Measurements from ENCODE around the gene KIF26B.

KIF26B gene

DNA sequence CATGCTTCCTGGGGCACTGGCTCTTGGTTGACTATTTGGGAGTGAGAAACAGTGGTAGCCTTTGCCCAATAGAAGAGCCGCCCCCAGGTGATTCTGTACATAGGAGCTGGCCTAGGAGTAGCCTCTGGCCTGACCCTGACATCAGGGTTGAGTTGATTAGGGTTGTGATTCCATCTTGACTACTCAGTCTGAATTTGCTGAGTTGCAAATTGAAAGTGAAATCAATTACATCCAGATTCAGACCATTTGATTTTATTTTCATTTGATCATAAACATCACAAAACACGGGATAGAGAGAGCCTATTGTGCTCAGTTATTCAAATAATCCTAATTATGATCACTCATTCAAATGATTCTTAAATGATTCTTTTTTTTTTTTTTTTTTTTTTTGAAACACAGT lies 253.2 kb downstream of the KIF26B start:
- DNase-seq = no peak

DNA sequence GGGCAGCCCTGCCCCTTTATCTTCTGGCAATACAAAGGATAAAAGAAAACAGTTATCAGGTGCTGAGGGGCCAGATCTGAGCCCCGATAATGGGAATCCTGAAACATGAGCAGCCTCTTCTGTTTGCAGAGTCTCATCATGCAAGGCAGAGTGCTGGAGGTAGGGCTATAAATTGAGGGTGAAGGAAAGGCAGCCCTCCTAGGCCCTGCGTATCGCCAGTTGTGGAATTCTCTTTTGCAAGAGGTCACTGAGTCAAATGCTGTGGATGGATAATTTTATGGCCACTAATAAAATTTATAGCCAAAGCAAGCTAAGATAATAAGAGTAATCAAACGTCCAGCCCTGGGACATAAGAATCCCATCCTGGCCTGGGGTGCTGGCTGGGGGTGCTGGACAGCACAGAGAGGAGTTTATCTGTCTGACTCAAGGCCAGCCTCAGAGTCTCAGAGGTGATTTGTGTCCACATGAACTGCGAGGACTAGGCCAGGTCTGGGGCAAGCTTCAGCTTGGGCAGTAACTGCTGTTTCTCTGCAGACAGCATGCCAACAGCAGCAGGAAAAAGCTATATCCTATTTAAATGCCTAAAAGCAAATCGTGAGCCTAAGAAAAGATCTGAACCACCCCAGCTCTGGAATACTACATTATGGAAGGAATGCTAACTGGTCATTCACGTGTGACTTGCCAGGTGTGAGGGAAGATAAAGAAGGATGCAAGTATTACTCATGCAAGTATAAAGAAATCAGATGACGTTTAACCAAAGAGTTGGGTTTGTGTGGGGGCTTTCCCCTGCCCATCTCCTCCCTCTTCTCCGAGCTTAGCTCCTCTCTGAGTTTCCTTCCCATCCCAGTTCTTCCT lies 254.8 kb downstream of the KIF26B start:
- H3K9ac ChIP-seq (ENCODE audit: low read length) = no peak overlapping the region
- H3K36me3 ChIP-seq (replicated peaks; ENCODE audit: insufficient read depth, low read length) = no peaks in the 10 kb centered on the region
- no peaks in the 10 kb centered on the region for H3F3A ChIP-seq (ENCODE audit: insufficient read depth, low read length)
- H3K79me2 ChIP-seq (ENCODE audit: low read length) = no peaks in the 10 kb centered on the region
- DNase-seq = no peak
- no peaks in the 10 kb centered on the region for H3K9me3 ChIP-seq (replicated peaks; ENCODE audit: insufficient read depth, low read length)
- no peak for TF ChIP-seq EZH2 (optimal IDR thresholded peaks at IDR 0.05; ENCODE audit: low read depth, low read length)
- TF ChIP-seq EZH2phosphoT487 (IDR thresholded peaks at IDR 0.05; ENCODE audit: low read length) = no peak
- no peak overlapping the region for H2AFZ ChIP-seq (ENCODE audit: low read length)
- no peaks in the 10 kb centered on the region for H4K20me1 ChIP-seq (ENCODE audit: insufficient read depth, low read length)
- H3K4me3 ChIP-seq (ENCODE audit: low read length) = no peak overlapping the region
- H3K27me3 ChIP-seq (replicated peaks; ENCODE audit: insufficient read depth, low read length) = no peaks in the 10 kb centered on the region
- no peak overlapping the region for H3K4me2 ChIP-seq (ENCODE audit: low read depth, low read length)
- no peaks in the 10 kb centered on the region for H3K4me1 ChIP-seq (ENCODE audit: low read length)
- H3K9me2 ChIP-seq (replicated peaks; ENCODE audit: insufficient read depth, low read length) = no peaks in the 10 kb centered on the region
- no peak overlapping the region for H3K27ac ChIP-seq (ENCODE audit: low read length)

More for the DNA sequence above, 253.2 kb downstream of the KIF26B start:
- H3K9ac ChIP-seq (ENCODE audit: low read length) = no peak overlapping the region
- H3K4me3 ChIP-seq (ENCODE audit: low read length) = no peak overlapping the region
- no peak overlapping the region for H3K4me2 ChIP-seq (ENCODE audit: low read depth, low read length)
- no peak overlapping the region for H3K27ac ChIP-seq (ENCODE audit: low read length)
- no peaks in the 10 kb centered on the region for H3K79me2 ChIP-seq (ENCODE audit: low read length)
- H3F3A ChIP-seq (ENCODE audit: insufficient read depth, low read length) = no peaks in the 10 kb centered on the region
- no peaks in the 10 kb centered on the region for H3K36me3 ChIP-seq (replicated peaks; ENCODE audit: insufficient read depth, low read length)
- no peaks in the 10 kb centered on the region for H4K20me1 ChIP-seq (ENCODE audit: insufficient read depth, low read length)
- no peaks in the 10 kb centered on the region for H3K27me3 ChIP-seq (replicated peaks; ENCODE audit: insufficient read depth, low read length)
- H3K4me1 ChIP-seq (ENCODE audit: low read length) = no peaks in the 10 kb centered on the region
- no peaks in the 10 kb centered on the region for H3K9me3 ChIP-seq (replicated peaks; ENCODE audit: insufficient read depth, low read length)
- H3K9me2 ChIP-seq (replicated peaks; ENCODE audit: insufficient read depth, low read length) = no peaks in the 10 kb centered on the region
- H2AFZ ChIP-seq (ENCODE audit: low read length) = no peak overlapping the region
- TF ChIP-seq EZH2phosphoT487 (IDR thresholded peaks at IDR 0.05; ENCODE audit: low read length) (no peak), EZH2 (optimal IDR thresholded peaks at IDR 0.05; ENCODE audit: low read depth, low read length) (no peak)
- TF ChIP-seq, protein P1, sequence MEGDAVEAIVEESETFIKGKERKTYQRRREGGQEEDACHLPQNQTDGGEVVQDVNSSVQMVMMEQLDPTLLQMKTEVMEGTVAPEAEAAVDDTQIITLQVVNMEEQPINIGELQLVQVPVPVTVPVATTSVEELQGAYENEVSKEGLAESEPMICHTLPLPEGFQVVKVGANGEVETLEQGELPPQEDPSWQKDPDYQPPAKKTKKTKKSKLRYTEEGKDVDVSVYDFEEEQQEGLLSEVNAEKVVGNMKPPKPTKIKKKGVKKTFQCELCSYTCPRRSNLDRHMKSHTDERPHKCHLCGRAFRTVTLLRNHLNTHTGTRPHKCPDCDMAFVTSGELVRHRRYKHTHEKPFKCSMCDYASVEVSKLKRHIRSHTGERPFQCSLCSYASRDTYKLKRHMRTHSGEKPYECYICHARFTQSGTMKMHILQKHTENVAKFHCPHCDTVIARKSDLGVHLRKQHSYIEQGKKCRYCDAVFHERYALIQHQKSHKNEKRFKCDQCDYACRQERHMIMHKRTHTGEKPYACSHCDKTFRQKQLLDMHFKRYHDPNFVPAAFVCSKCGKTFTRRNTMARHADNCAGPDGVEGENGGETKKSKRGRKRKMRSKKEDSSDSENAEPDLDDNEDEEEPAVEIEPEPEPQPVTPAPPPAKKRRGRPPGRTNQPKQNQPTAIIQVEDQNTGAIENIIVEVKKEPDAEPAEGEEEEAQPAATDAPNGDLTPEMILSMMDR (IDR thresholded peaks at IDR 0.05; ENCODE audit: low read length) = no peak

DNA sequence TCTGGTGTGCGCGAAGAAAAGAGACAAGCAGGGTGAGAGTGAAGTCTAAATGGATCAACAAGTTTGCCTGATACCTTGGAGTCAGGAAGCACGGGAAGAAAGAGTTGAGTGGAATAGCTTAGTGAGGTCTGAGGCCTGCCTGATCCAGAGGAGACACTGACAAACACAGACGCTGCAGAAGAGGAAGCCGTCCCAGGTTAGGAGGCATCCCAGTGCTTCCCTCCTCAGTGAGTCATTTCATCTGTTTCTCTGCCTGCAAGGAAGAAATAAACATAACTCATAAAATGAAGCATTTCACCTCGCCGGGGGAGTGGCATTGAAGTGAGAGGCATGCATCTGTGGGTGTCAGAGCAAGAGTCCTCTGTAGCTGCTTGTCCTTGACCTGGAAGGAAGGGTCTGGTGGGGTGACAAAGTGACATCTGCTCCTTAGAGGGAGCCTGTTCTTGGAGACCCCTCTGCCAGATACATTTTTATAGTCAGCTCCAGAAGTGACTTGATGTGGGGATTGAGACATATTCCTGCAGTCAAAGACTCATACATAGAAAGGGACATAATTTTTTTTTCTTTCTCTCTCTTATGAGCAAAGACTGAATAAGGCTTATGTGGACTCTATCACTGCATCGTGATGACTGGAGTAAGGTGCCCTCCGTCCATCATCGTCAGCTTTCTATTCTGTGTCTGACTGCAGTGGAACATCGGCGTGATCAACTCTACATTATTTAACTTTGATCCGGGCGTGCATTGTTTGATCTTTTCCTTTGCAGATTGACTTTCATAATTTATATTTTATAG lies 256.7 kb downstream of the KIF26B start:
- Histone ChIP-seq H3K4me1 (ENCODE audit: low read length) (no peaks in the 10 kb centered on the region), H3K27me3 (replicated peaks; ENCODE audit: insufficient read depth, low read length) (no peaks in the 10 kb centered on the region), H3K4me2 (ENCODE audit: low read depth, low read length) (no peak overlapping the region), H3K79me2 (ENCODE audit: low read length) (no peaks in the 10 kb centered on the region), H3K9ac (ENCODE audit: low read length) (no peak overlapping the region), H3K27ac (ENCODE audit: low read length) (no peak overlapping the region), H3F3A (ENCODE audit: insufficient read depth, low read length) (no peaks in the 10 kb centered on the region), H2AFZ (ENCODE audit: low read length) (no peak overlapping the region), H3K9me3 (replicated peaks; ENCODE audit: insufficient read depth, low read length) (no peaks in the 10 kb centered on the region), H3K9me2 (replicated peaks; ENCODE audit: insufficient read depth, low read length) (no peaks in the 10 kb centered on the region), H4K20me1 (ENCODE audit: insufficient read depth, low read length) (no peaks in the 10 kb centered on the region), H3K4me3 (ENCODE audit: low read length) (no peak overlapping the region), H3K36me3 (replicated peaks; ENCODE audit: insufficient read depth, low read length) (no peaks in the 10 kb centered on the region)
- TF ChIP-seq, protein P1 (IDR thresholded peaks at IDR 0.05; ENCODE audit: low read length) = no peak
- no peak for TF ChIP-seq EZH2phosphoT487 (IDR thresholded peaks at IDR 0.05; ENCODE audit: low read length)
- no peak for TF ChIP-seq EZH2 (optimal IDR thresholded peaks at IDR 0.05; ENCODE audit: low read depth, low read length)
- no peak for DNase-seq

All from MM.1S (cell line).